Skeletal muscle tissue (tissue), 4 donors: ENCODE results near the gene JAKMIP1. TPM values are rescaled to one million over a fixed set of nuclear protein-coding genes. Genes with fewer than 3 reads are reported as not detected.

Experiments used
- H3K27ac ChIP-seq: one replicate; pipeline ENCODE4 v1.7.0; 2013; ENCODE audit warnings: mild to moderate bottlenecking, low read depth, low read length, inconsistent platforms
- H3K27me3 ChIP-seq, 3 donors: one replicate each; pipeline ENCODE4 v1.7.0; 2013; ENCODE audit warnings: low read length in 3 of 3; ENCODE audit not compliant: control insufficient read depth in 3 of 3, insufficient read depth in 3 of 3
- H3K36me3 ChIP-seq, 3 donors: one replicate each; pipeline ENCODE4 v1.7.0; 2013; ENCODE audit warnings: low read length in 3 of 3; ENCODE audit not compliant: control insufficient read depth in 3 of 3, insufficient read depth in 3 of 3
- H3K4me1 ChIP-seq, 3 donors: one replicate each; pipeline ENCODE4 v1.7.0; 2013; ENCODE audit warnings: low read length in 3 of 3, mild to moderate bottlenecking in 3 of 3; ENCODE audit not compliant: control insufficient read depth in 3 of 3, insufficient read depth in 3 of 3
- H3K4me3 ChIP-seq, 3 donors: one replicate each; pipeline ENCODE4 v1.7.0; 2013; ENCODE audit warnings: low read length in 3 of 3
- H3K9ac ChIP-seq, 3 donors: one replicate each; pipeline ENCODE4 v1.7.0; 2013; ENCODE audit warnings: low read length in 3 of 3, mild to moderate bottlenecking in 3 of 3, moderate library complexity in 2 of 3, low read depth in 1 of 3
- H3K9me3 ChIP-seq, 3 donors: one replicate each; pipeline ENCODE4 v1.7.0; 2013; ENCODE audit warnings: low read length in 3 of 3; ENCODE audit not compliant: control insufficient read depth in 3 of 3
- total RNA-seq: library from RNA; depleted of rRNA; stranded (reverse); fragments of >200 nt; gene quantifications from one replicate; pipeline ENCODE4 v1.2.3, GENCODE V29; 2014
- donor health status: Osteomylitis.

The JAKMIP1 gene
- total RNA-seq, 1 donor from 2014 or later: not detected

DNA sequence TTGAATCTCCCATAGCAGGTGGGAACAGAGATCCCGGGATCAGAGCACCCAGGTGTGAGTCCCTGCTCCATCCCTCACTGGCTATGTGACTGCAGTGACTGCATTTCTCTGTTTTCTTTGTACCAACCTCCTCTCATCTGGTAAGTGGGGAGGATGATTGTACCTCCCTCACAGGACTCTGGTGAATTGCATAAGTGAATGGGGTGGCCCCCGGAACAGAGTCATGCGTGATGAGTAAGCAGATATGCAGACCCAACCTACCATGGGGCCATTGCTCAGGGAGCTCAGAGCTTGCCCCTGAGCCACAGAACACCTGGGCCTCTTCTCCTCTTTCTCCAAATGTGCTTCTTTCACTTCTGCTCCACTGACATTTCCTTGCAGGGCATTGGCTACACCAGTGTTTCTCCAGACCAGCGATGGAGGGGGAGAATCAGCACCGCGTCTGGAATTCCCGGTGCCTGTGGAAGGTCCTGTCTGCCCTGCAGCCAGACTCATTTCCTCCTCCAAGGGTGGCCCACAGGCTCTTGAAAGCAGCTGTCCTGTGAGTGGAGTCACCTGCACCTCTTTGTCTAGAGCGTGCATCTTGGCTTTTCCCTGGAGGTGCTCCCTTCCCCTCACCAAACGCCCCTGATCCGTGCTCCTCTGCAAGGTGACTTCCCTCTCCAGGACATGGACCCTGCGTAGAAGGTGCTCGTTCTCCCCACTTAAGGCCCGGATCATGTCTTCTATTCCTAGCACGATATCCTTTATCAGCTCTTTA, 212.1 kb downstream of the JAKMIP1 start:
- Histone ChIP-seq H3K36me3 (no peaks in the 10 kb centered on the region), H3K9ac (no peak overlapping the region), H3K4me3 (no peak overlapping the region), H3K27ac (no peak overlapping the region), H3K27me3 (peaks cover 0 to 21% (median 7%) of the 10 kb centered on the region in 3 donors), H3K4me1 (no peaks in the 10 kb centered on the region), H3K9me3 (no peaks in the 10 kb centered on the region)

GRCh38 chr4:5984843-5985242, 215.5 kb downstream of the JAKMIP1 start:
- Histone ChIP-seq H3K27me3 (peaks cover 0 to 25% (median 7%) of the 10 kb centered on the region in 3 donors), H3K4me1 (no peaks in the 10 kb centered on the region), H3K36me3 (no peaks in the 10 kb centered on the region), H3K9ac (no peak overlapping the region), H3K27ac (no peak overlapping the region), H3K4me3 (no peak overlapping the region), H3K9me3 (no peaks in the 10 kb centered on the region)

DNA sequence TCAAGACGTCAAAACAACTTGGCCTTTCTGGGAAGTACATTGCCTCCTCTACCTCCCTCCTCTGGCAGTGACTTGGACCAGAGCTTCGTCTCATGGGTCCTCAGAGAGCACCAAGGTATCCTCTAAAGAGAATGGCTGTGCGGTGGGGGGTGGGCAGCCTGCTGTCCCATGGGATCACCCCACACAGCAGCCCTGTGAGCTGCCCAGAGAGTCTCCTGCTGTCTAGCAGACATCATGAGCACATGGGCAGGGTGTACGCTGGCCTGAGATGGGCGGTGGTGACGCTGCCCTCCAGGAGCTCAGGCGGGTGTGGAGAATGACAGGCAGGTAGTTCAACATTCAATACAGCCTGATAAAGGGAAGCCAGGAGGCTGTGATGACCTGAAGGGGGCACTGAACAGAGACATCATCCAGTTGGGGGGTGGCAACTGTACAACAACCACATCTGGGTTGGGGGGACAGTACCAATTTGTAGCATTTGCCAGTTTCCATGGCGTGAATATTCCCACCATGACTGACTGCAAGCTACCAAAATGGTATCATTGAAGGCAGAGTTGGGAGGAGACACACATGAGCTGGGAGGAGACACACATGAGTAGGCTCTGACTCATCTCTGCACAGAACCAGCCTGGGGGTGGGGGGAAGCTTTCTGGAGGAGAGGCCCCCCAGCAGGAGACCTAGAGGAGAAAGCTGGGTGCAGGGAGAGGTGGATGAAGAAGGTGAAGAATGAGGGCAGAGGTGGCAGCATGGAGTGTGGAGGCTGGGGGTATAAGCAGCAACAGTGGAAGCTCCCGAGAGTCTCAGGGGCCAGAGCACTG, 218.0 kb downstream of the JAKMIP1 start:
- Histone ChIP-seq H3K36me3 (no peaks in the 10 kb centered on the region), H3K27me3 (peaks cover 0 to 18% (median 9%) of the 10 kb centered on the region in 3 donors), H3K27ac (no peak overlapping the region), H3K9me3 (no peaks in the 10 kb centered on the region), H3K4me3 (no peak overlapping the region), H3K9ac (no peak overlapping the region), H3K4me1 (no peaks in the 10 kb centered on the region)

- Histone ChIP-seq H3K9ac (no peak overlapping the region), H3K9me3 (no peaks in the 10 kb centered on the region), H3K4me1 (no peaks in the 10 kb centered on the region), H3K36me3 (no peaks in the 10 kb centered on the region), H3K27me3 (peaks cover 0 to 24% (median 12%) of the 10 kb centered on the region in 3 donors), H3K27ac (no peak overlapping the region), H3K4me3 (no peak overlapping the region)
Measured at GRCh38 chr4:5980436-5981155, 219.8 kb downstream of the JAKMIP1 start.

GRCh38 chr4:5979981-5980380, 220.4 kb downstream of the JAKMIP1 start:
- no peaks in the 10 kb centered on the region for H3K4me1 ChIP-seq
- H3K9me3 ChIP-seq: no peaks in the 10 kb centered on the region
- no peaks in the 10 kb centered on the region for H3K36me3 ChIP-seq
- H3K4me3 ChIP-seq: no peak overlapping the region
- H3K9ac ChIP-seq: no peak overlapping the region
- peaks cover 0 to 30% (median 15%) of the 10 kb centered on the region in 3 donors for H3K27me3 ChIP-seq
- H3K27ac ChIP-seq: no peak overlapping the region

DNA sequence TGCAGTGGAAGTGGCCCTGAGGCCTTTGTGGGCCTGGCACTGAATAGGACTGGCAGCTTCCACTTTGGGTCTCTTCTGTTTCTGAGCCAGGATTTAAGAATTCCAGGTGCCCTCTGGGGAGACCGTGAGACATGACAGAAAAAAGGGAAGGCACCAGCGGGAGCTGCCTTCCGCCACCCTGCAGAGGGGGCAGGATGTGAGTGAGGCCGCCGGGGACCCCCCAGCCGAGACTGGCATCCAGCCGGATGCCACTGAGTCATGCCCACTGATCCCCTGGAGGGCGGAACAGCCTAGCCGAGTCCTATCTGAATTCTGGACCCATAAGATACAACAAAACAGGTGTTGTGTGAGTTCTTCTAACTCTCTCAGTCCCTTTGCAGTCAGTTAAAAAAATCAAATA, 223.4 kb downstream of the JAKMIP1 start:
- no peaks in the 10 kb centered on the region for H3K36me3 ChIP-seq
- no peaks in the 10 kb centered on the region for H3K9me3 ChIP-seq
- peaks cover 0 to 48% (median 20%) of the 10 kb centered on the region in 3 donors for H3K27me3 ChIP-seq
- H3K4me1 ChIP-seq: no peaks in the 10 kb centered on the region
- H3K4me3 ChIP-seq: no peak overlapping the region
- no peak overlapping the region for H3K27ac ChIP-seq
- no peak overlapping the region for H3K9ac ChIP-seq

DNA sequence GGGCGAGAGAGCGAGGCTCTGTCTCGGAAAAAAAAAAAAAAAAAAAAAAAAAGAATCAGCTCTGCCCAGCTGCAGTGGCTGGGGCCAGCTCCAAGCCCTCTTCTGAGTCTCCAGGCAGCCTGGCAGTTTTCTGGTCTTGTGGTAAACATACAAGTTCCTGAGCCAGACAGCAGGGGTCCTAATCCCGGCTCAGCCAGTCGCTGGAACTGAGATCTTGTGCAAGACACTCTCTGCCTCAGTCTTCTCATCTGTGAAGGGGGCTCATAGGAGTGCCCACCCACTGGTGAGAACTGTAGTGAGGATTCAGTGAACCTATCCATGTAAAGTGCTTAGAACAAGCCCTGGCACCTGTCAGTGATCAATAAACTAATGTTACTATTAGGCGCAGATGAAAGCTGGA, 223.9 kb downstream of the JAKMIP1 start:
- Histone ChIP-seq H3K4me3 (no peak overlapping the region), H3K9me3 (no peaks in the 10 kb centered on the region), H3K4me1 (no peaks in the 10 kb centered on the region), H3K27me3 (peaks cover 0 to 48% (median 20%) of the 10 kb centered on the region in 3 donors), H3K9ac (no peak overlapping the region), H3K36me3 (no peaks in the 10 kb centered on the region), H3K27ac (no peak overlapping the region)

Other genes starting within 250 kb of the JAKMIP1 start
- not detected for gene C4orf50, start 182.1 kb downstream of the JAKMIP1 start, total RNA-seq
- gene WFS1, start 69.3 kb upstream of the JAKMIP1 start, total RNA-seq: 11.0 TPM